NB4 (cell line): ENCODE data around the gene MSI1.

ENCODE experiments used
- DNase-seq: peaks from one replicate; pipeline ENCODE4 v3.0.0; 2010; ENCODE audit warnings: low read depth
- H3K4me3 ChIP-seq: one replicate; pipeline ENCODE4 v1.5.1; 2011; ENCODE audit warnings: mild to moderate bottlenecking, low read depth, low read length, moderate library complexity
- MYC ChIP-seq: IDR thresholded peaks from 2 replicates; pipeline ENCODE4 v1.6.1; 2011; ENCODE audit warnings: low read depth, low read length
- POLR2A ChIP-seq: IDR thresholded peaks from 2 replicates; pipeline ENCODE4 v1.6.1; 2011; ENCODE audit warnings: mild to moderate bottlenecking; ENCODE audit not compliant: insufficient read length; ENCODE audit errors: extremely low read depth
- TF ChIP-seq, protein P1 (sequence below): IDR thresholded peaks from 2 replicates; pipeline ENCODE4 v1.6.1; 2011; ENCODE audit warnings: low read depth, low read length
- TF ChIP-seq, protein P2 (sequence below): IDR thresholded peaks from one replicate; pipeline ENCODE4 v1.5.1; 2012; ENCODE audit warnings: low read depth, low read length

The MSI1 gene

DNA sequence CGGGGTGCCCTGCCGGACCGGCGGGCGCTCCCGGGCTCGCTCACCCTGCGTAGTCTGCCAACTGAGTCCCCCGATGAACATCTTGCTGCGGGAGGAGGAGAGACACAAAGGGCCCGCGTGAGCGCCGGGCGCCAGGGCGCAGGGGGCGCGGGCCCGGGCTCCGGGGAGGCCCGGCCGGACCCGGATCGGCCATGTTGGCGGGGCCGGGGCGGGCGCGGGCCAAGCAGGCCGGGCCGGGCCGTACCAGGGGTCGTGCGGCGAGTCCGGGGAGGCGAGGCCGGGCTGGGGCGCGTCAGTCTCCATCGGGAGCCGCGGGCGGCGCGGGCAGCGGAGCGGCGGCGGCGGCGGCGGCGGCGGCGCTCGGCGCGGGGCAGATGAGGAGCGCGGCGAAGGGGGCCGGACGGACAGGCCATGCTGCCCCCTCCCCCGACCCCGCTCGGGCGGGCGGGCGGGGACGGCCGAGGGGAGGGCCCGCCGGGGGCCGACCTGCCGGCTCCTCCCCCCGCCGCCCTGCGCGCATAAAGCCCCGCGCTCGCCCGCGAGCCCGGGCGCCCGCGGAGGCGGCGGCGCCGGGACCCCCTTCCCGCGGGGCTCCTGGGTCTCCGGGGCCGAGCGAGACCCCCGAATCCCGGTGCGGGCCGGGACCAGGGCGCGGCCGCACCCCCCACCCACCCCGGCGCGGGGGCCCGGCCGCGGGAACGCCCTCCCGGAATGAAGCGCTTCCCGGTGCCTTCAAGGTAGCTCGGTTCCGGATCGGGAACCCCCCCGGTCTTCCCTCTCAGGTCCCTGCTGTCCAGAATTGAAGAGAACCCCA, at the start of gene MSI1:
Gene MSI1 (minus strand): TSS at position 376 of the 814 bp plus-strand sequence. CDS start 73 bp downstream, at position 303.
- no peak within 1 kb of the TSS for H3K4me3 ChIP-seq
- TF ChIP-seq, protein P1, sequence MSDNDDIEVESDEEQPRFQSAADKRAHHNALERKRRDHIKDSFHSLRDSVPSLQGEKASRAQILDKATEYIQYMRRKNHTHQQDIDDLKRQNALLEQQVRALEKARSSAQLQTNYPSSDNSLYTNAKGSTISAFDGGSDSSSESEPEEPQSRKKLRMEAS: no peak
- TF ChIP-seq, protein P2, sequence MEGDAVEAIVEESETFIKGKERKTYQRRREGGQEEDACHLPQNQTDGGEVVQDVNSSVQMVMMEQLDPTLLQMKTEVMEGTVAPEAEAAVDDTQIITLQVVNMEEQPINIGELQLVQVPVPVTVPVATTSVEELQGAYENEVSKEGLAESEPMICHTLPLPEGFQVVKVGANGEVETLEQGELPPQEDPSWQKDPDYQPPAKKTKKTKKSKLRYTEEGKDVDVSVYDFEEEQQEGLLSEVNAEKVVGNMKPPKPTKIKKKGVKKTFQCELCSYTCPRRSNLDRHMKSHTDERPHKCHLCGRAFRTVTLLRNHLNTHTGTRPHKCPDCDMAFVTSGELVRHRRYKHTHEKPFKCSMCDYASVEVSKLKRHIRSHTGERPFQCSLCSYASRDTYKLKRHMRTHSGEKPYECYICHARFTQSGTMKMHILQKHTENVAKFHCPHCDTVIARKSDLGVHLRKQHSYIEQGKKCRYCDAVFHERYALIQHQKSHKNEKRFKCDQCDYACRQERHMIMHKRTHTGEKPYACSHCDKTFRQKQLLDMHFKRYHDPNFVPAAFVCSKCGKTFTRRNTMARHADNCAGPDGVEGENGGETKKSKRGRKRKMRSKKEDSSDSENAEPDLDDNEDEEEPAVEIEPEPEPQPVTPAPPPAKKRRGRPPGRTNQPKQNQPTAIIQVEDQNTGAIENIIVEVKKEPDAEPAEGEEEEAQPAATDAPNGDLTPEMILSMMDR: no peak
- no peak for TF ChIP-seq POLR2A
- TF ChIP-seq MYC: no peak
- DNase-seq: no peak

DNA sequence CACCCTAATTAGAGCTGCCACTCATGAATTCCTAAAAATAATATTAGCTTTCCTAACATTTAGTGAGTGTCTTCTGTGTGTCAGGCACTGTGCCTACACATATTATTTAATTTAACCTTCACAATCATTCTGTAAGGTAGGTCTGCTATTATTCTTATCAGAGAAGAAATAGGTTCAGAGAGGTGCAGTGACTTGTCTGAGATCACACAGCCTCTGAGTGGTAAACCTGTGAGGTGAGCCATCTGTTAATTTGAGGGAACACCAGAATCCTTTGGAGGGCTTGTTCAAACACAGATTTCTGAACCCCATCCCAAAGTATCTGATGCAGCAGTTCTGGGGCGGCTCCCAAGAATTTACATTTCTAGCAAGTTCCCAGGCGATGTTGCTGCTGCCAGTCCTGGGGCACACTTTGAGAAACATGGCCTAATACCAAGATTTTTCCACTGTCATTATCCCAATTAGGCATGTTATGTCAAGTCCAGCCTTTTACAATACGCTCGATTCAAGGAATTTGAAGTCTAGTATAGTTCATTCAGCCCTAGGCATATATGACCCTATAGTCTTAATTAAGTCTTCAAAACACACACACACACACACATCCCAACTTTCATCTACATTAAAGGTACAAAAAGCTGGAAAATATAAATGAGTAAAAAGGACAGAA, 49.1 kb upstream of the MSI1 start:
- H3K4me3 ChIP-seq: no peak overlapping the region
- TF ChIP-seq, protein P2: no peak
- TF ChIP-seq POLR2A (no peak), MYC (no peak)
- TF ChIP-seq, protein P1: no peak
- no peak for DNase-seq

DNA sequence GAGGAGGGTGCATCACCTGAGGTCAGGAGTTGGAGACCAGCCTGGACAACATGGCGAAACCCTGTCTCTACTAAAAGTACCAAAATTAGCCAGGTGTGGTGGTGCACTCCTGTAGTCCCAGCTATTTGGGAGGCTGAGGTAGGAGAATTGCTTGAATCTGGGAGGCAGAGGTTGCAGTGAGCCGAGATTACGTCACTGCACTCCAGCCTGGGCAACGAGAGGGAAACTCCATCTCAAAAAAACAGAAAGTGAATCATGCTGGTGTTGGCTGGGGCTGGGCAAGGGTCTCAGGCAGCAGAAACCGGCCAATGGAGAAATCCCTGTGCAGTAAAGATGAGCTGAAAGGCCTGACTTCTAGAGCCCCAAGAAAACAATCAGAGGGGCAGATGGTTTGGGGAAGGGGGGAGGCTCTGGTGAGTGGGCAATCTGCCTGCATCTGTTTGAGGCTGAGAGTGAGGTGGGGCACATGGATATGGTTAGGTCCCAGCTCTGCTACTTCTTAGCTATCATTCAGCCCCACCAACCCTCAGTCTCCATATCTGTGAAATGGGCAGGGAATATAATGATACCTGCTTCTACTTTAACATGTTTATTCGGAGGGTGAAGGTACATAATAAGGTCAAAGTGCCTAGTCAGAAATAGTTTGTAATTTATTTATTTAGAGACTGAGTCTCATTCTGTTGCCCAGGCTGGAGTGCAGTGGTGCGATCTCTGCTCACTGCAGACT, 47.7 kb upstream of the MSI1 start:
- DNase-seq: no peak
- TF ChIP-seq MYC: no peak
- TF ChIP-seq, protein P2: no peak
- TF ChIP-seq, protein P1: no peak
- no peak overlapping the region for H3K4me3 ChIP-seq

DNA sequence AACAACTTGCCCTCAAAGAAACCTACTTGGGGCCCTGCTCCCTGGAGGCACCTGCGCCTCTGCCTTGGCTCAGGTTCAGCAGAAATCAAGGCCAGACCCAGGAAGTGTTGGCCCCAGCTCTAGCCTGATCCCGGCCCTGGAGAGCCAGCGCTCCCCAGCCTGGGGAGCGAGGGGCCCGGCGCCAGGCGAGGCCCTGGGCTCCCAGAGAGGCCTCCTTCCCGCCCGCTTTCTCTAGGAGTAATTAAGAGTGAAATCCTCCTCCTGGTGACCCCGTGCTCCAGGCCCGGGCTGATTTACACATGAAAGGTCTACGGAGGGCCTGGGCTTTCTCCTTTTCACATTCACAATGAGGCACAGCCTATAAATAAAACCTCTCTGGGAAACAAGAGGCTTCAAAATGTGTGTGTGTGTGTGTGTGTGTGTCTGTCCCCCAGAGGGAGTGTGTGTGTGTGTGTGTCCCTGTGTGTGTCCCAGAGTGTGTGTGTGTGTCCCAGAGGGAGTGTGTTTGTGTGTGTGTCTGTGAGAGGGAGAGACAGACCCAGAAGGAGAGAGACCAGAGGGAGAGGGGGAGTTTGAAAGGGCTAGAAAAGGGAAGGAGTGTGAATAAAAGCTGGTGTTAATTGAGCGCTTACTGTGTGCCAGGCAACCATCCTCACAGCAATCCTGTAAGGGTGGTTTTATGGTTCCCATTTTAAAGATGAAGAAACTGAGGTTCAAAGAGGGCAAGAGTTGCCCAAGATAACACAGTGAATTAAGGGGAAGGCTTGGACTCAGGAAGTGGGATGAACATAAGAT, 45.1 kb upstream of the MSI1 start:
- no peak overlapping the region for H3K4me3 ChIP-seq
- no peak for DNase-seq
- no peak for TF ChIP-seq MYC
- no peak for TF ChIP-seq POLR2A
- TF ChIP-seq, protein P1: no peak
- TF ChIP-seq, protein P2: no peak

DNA sequence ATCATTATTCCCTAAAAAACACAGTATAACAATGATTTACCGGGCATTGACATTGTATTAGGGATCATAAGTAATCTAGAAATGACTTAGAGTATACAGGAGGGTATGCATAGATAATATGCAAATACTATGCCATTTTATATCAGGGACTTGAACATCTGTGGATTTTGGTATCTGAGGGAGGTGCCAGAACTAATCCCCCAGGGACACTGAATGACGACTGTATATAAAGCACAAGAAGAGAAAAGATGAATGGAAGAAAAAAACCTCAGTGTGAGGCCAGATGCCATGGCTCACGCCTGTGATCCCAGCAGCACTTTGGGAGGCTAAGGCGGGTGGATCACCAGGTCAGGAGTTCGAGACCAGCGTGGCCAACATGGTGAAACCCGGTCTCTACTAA, 43.5 kb upstream of the MSI1 start:
- TF ChIP-seq, protein P1: no peak
- TF ChIP-seq MYC: no peak
- TF ChIP-seq POLR2A: no peak
- TF ChIP-seq, protein P2: no peak
- DNase-seq: no peak
- no peak overlapping the region for H3K4me3 ChIP-seq
